NCI-H1105 treated with DMSO at 0.1 percent for 48 hours (cell line): ENCODE data around the gene OR13C9.
A peak's percentile ranks its signal among the peaks of the same experiment; 100 is the strongest.
"Not testable (repeated sequence)": the region's sequence is repeated elsewhere in the genome, so short reads cannot be mapped to it uniquely, and the experiment has no call there.

ENCODE experiments used
- DNase-seq: peaks from one replicate; lab custom pipeline; 2025; lab: John Stamatoyannopoulos, UW

The OR13C9 gene

GRCh38 chr9:104618104-104618503 lies at the start of gene OR13C9:
Gene OR13C9, minus strand, starts transcription at chr9:104618204. Its CDS starts 0 bp downstream, at chr9:104618204.
- no peak for DNase-seq

GRCh38 chr9:104658496-104659195 lies 40.6 kb upstream of the OR13C9 start:
- DNase-seq, result no peak

GRCh38 chr9:104635456-104635855 lies 17.5 kb upstream of the OR13C9 start:
- DNase-seq, result no peak

GRCh38 chr9:104633976-104634520 lies 16.0 kb upstream of the OR13C9 start:
- DNase-seq, result no peak

- not testable (repeated sequence) for DNase-seq
Observed at GRCh38 chr9:104625964-104626363, 8.0 kb upstream of the OR13C9 start.

GRCh38 chr9:104617418-104617817 lies 586 bp downstream of the OR13C9 start:
- DNase-seq, result no peak

GRCh38 chr9:104611213-104611612 lies 6.8 kb downstream of the OR13C9 start:
- DNase-seq, result no peak

- peak; percentile 23 for DNase-seq
Observed at GRCh38 chr9:104608336-104608735, 9.7 kb downstream of the OR13C9 start.

GRCh38 chr9:104606152-104606551 lies 11.9 kb downstream of the OR13C9 start:
- peak; percentile 92 for DNase-seq

- DNase-seq, result not testable (repeated sequence)
Observed at GRCh38 chr9:104605527-104605926, 12.5 kb downstream of the OR13C9 start, which contains the start of gene OR13C2. Gene OR13C2, minus strand, starts transcription at chr9:104605627. Its CDS starts 0 bp downstream, at chr9:104605627.

GRCh38 chr9:104604801-104605200 lies 13.2 kb downstream of the OR13C9 start:
- DNase-seq, result no peak

- not testable (repeated sequence) for DNase-seq
Observed at GRCh38 chr9:104599313-104599712, 18.7 kb downstream of the OR13C9 start, which contains the start of gene OR13C5. Gene OR13C5, minus strand, starts transcription at chr9:104599413. Its CDS starts 0 bp downstream, at chr9:104599413.

GRCh38 chr9:104598749-104599148 lies 19.3 kb downstream of the OR13C9 start:
- DNase-seq, result not testable (repeated sequence)

GRCh38 chr9:104589626-104590025 lies 28.4 kb downstream of the OR13C9 start:
- DNase-seq, result no peak

GRCh38 chr9:104586496-104587180 lies 31.4 kb downstream of the OR13C9 start:
- DNase-seq, result no peak

GRCh38 chr9:104580562-104580961 lies 37.4 kb downstream of the OR13C9 start:
- no peak for DNase-seq

- no peak for DNase-seq
Observed at GRCh38 chr9:104577263-104577662, 40.7 kb downstream of the OR13C9 start.

- DNase-seq, result no peak
Observed at GRCh38 chr9:104575456-104575855, 42.5 kb downstream of the OR13C9 start.

- peak; percentile 17 for DNase-seq
Observed at GRCh38 chr9:104572612-104573011, 45.4 kb downstream of the OR13C9 start.

- no peak for DNase-seq
Observed at GRCh38 chr9:104568868-104569267, 49.1 kb downstream of the OR13C9 start, which contains the start of gene OR13C8. Gene OR13C8, plus strand, starts transcription at chr9:104569168. Its CDS starts 0 bp downstream, at chr9:104569168.
